Measurements from ENCODE around the gene BCAP31.
"Not testable (repeated sequence)": the region's sequence is repeated elsewhere in the genome, so short reads cannot be mapped to it uniquely, and the experiment has no call there.

- not testable (repeated sequence) for TF ChIP-seq ZNF274 (IDR thresholded peaks at IDR 0.05; ENCODE audit: low read depth, low read length); YY1 (IDR thresholded peaks at IDR 0.05; ENCODE audit: insufficient read depth, insufficient read length)
These were observed 18.7 kb downstream of the BCAP31 start for GRCh38 chrX:153705403-153706060.
